ENCODE results near the gene COQ8A.

Gene COQ8A

GRCh38 chr1:226980565-226981385 lies 40.7 kb downstream of the COQ8A start:
- Histone ChIP-seq H3K27ac (no peak overlapping the region), H3K4me3 (no peak overlapping the region)
- TF ChIP-seq CTCF (IDR thresholded peaks at IDR 0.05): no peak
- peak; percentile 68 for DNase-seq (ENCODE audit: low spot score)

GRCh38 chr1:226981386-226981817 lies 41.3 kb downstream of the COQ8A start:
- peak; percentile 70 for DNase-seq (ENCODE audit: low spot score)
- Histone ChIP-seq H3K4me3 (no peak overlapping the region), H3K27ac (no peak overlapping the region)
- TF ChIP-seq CTCF (IDR thresholded peaks at IDR 0.05): no peak

GRCh38 chr1:226981838-226982237 lies 41.7 kb downstream of the COQ8A start:
- DNase-seq (ENCODE audit: low spot score): peak; percentile 65
- no peak overlapping the region for H3K4me3 ChIP-seq
- TF ChIP-seq CTCF (IDR thresholded peaks at IDR 0.05): no peak
- no peak overlapping the region for H3K27ac ChIP-seq

- peak; percentile 65 for DNase-seq (ENCODE audit: low spot score)
- Histone ChIP-seq H3K27ac (no peak overlapping the region), H3K4me3 (no peak overlapping the region)
- TF ChIP-seq CTCF (IDR thresholded peaks at IDR 0.05): no peak
These were observed 42.5 kb downstream of the COQ8A start for GRCh38 chr1:226982451-226983177.

- no peak overlapping the region for H3K27ac ChIP-seq
- TF ChIP-seq CTCF (IDR thresholded peaks at IDR 0.05): no peak
- DNase-seq (ENCODE audit: low spot score): peak; percentile 76
- H3K4me3 ChIP-seq: no peak overlapping the region
These were observed 43.3 kb downstream of the COQ8A start for GRCh38 chr1:226983247-226983991.

GRCh38 chr1:226983992-226984364 lies 43.9 kb downstream of the COQ8A start:
- no peak for DNase-seq (ENCODE audit: low spot score)

More at GRCh38 chr1:226983992-226984364, 43.9 kb downstream of the COQ8A start:
- TF ChIP-seq CTCF (IDR thresholded peaks at IDR 0.05): no peak
- no peak overlapping the region for H3K27ac ChIP-seq
- H3K4me3 ChIP-seq: no peak overlapping the region

All from coronary artery (tissue), 2 donors.